HCT116 (cell line): ENCODE results near the gene PRKN.

Source experiments
- CEBPB ChIP-seq: IDR thresholded peaks from 2 replicates; pipeline ENCODE4 v1.6.1; 2012; ENCODE audit warnings: low read depth
- CTCF ChIP-seq, 3 experiments: fragments of 200-600 bp in 1 of 3; sonication (generic) in 1 of 3; IDR thresholded peaks in 2 of 3; conservative IDR thresholded peaks in 1 of 3; 2 replicates each; pipeline ENCODE4 v1.5.1; 2012 to 2017; ENCODE audit warnings: low read depth in 2 of 3, low read length in 2 of 3, antibody characterized with exemption in 1 of 3, borderline replicate concordance in 1 of 3, control low read depth in 1 of 3, mild to moderate bottlenecking in 1 of 3, mixed read lengths in 1 of 3, mixed run types in 1 of 3, moderate library complexity in 1 of 3; ENCODE audit not compliant: insufficient read depth in 1 of 3
- EGR1 ChIP-seq: IDR thresholded peaks from 2 replicates; pipeline ENCODE4 v1.6.1; 2012; ENCODE audit warnings: low read depth
- EZH2 ChIP-seq: fragments of 200-600 bp; sonication (generic); IDR thresholded peaks from 2 replicates; pipeline ENCODE4 v1.6.1; 2017; ENCODE audit warnings: antibody characterized with exemption, mixed run types
- EZH2phosphoT487 ChIP-seq: fragments of 200-600 bp; IDR thresholded peaks from 2 replicates; pipeline ENCODE4 v1.6.1; 2018; ENCODE audit warnings: antibody characterized with exemption, borderline replicate concordance
- MAX ChIP-seq: IDR thresholded peaks from 2 replicates; pipeline ENCODE4 v1.6.1; 2012
- POLR2AphosphoS5 ChIP-seq: IDR thresholded peaks from 2 replicates; pipeline ENCODE4 v1.6.1; 2011; ENCODE audit warnings: mild to moderate bottlenecking, low read depth, low read length, moderate library complexity
- RAD21 ChIP-seq: IDR thresholded peaks from 2 replicates; pipeline ENCODE4 v1.6.1; 2012; ENCODE audit warnings: low read depth, mild to moderate bottlenecking
- SP1 ChIP-seq: IDR thresholded peaks from 2 replicates; pipeline ENCODE4 v1.6.1; 2012; ENCODE audit warnings: low read depth
- SRF ChIP-seq: IDR thresholded peaks from 2 replicates; pipeline ENCODE4 v1.6.1; 2012; ENCODE audit warnings: low read depth
- ZBTB33 ChIP-seq: IDR thresholded peaks from 2 replicates; pipeline ENCODE4 v1.6.1; 2011; ENCODE audit warnings: mild to moderate bottlenecking, low read length, moderate library complexity; ENCODE audit not compliant: insufficient replicate concordance; ENCODE audit errors: extremely low read depth
- ZNF274 ChIP-seq: fragments of 200-500 bp; sonication (Bioruptor generic); IDR thresholded peaks from 2 replicates; pipeline ENCODE4 v1.6.1; 2014; ENCODE audit warnings: mild to moderate bottlenecking, low read depth, low read length, inconsistent platforms

- TF ChIP-seq CTCF (IDR thresholded peaks at IDR 0.05 in 2 of 3, conservative IDR thresholded peaks at IDR 0.05 in 1 of 3; ENCODE audit: borderline replicate concordance in 1 of 3, insufficient read depth in 1 of 3, low read depth in 2 of 3, low read length in 2 of 3) (no peak), EZH2 (no peak), POLR2AphosphoS5 (no peak), SRF (no peak), ZNF274 (no peak), EZH2phosphoT487 (no peak), EGR1 (no peak), SP1 (no peak), ZBTB33 (no peak), RAD21 (no peak), MAX (no peak), CEBPB (no peak)
Observed at GRCh38 chr6:161815965-161816364, 911.6 kb downstream of the PRKN start.
